IMR-90 (cell line): ENCODE measurements around the gene RNF213. TPM values are rescaled to one million over a fixed set of nuclear protein-coding genes. Genes with fewer than 3 reads are reported as not detected.

Experiments used
- ATAC-seq: fragments of 200-7000 bp; cut with Tn5 transposase; 2 replicates; pipeline ENCODE4 v1.9.1; 2020; ENCODE audit warnings: low read depth, mild to moderate bottlenecking, moderate library complexity
- BruUV-seq: library from RNA; stranded (reverse); fragments of 400-500 nt; replicated peaks from 2 replicates; lab custom pipeline; 2021; lab: Mats Ljungman, UMichigan
- CTCF ChIA-PET: fragments of 300-600 bp; formaldehyde crosslinking; extraction: SDS; loops from one replicate; lab custom pipeline; 2021; ENCODE audit warnings: antibody characterized with exemption; lab: Yijun Ruan, JAX
- POLR2A ChIA-PET: fragments of 300-600 bp; sonication (Branson Sonifier 250); formaldehyde crosslinking; loops from one replicate; lab custom pipeline; 2022; ENCODE audit warnings: antibody characterized with exemption; ENCODE audit not compliant: unreplicated experiment; lab: Charles Lee
- DNase-seq: peaks from one replicate; pipeline ENCODE4 v3.0.0; 2013
- H2AFZ ChIP-seq: replicated peaks from 2 replicates; pipeline ENCODE3; 2013; ENCODE audit warnings: low read length, mild to moderate bottlenecking; ENCODE audit not compliant: poor library complexity
- H2AK5ac ChIP-seq: 2 replicates; pipeline ENCODE4 v1.6.1; 2013; ENCODE audit warnings: low read depth, low read length, inconsistent platforms
- H2AK9ac ChIP-seq: replicated peaks from 2 replicates; pipeline ENCODE3; 2013; ENCODE audit warnings: mild to moderate bottlenecking, low read depth, low read length, moderate library complexity; ENCODE audit not compliant: poor library complexity
- H2BK120ac ChIP-seq: 2 replicates; pipeline ENCODE4 v1.6.1; 2013; ENCODE audit warnings: low read depth, low read length, inconsistent platforms
- H2BK15ac ChIP-seq: 3 replicates; pipeline ENCODE4 v1.6.1; 2013; ENCODE audit warnings: low read depth, low read length, inconsistent platforms
- H2BK20ac ChIP-seq: 2 replicates; pipeline ENCODE4 v1.6.1; 2013; ENCODE audit warnings: low read depth, mild to moderate bottlenecking, inconsistent platforms, low read length, moderate library complexity
- H2BK5ac ChIP-seq: 2 replicates; pipeline ENCODE4 v1.6.1; 2013; ENCODE audit warnings: mild to moderate bottlenecking, low read depth, low read length, inconsistent platforms; ENCODE audit not compliant: poor library complexity, severe bottlenecking
- H3K14ac ChIP-seq: replicated peaks from 2 replicates; pipeline ENCODE4 v1.6.1; 2013; ENCODE audit warnings: low read depth, low read length, inconsistent platforms
- H3K18ac ChIP-seq: 2 replicates; pipeline ENCODE4 v1.6.1; 2013; ENCODE audit warnings: low read depth, low read length, control low read depth
- H3K23ac ChIP-seq: 2 replicates; pipeline ENCODE4 v1.6.1; 2013; ENCODE audit warnings: low read depth, low read length, inconsistent platforms
- H3K27ac ChIP-seq: 2 replicates; pipeline ENCODE4 v1.5.1; 2013; ENCODE audit warnings: mild to moderate bottlenecking, control low read depth, low read length; ENCODE audit not compliant: insufficient read depth
- H3K27me3 ChIP-seq: 2 replicates; pipeline ENCODE4 v1.6.1; 2013; ENCODE audit warnings: low read length; ENCODE audit not compliant: control insufficient read depth, insufficient read depth
- H3K36me3 ChIP-seq: 2 replicates; pipeline ENCODE4 v1.6.1; 2013; ENCODE audit warnings: low read length, mixed read lengths; ENCODE audit not compliant: control insufficient read depth, insufficient read depth
- H3K4ac ChIP-seq: 2 replicates; pipeline ENCODE4 v1.6.1; 2013; ENCODE audit warnings: low read depth, low read length, inconsistent platforms
- H3K4me1 ChIP-seq: 2 replicates; pipeline ENCODE4 v1.6.1; 2013; ENCODE audit warnings: low read length, mixed read lengths; ENCODE audit not compliant: control insufficient read depth, insufficient read depth
- H3K4me2 ChIP-seq: 2 replicates; pipeline ENCODE4 v1.6.1; 2013; ENCODE audit warnings: low read depth, mild to moderate bottlenecking, control low read depth, low read length, moderate library complexity
- H3K4me3 ChIP-seq: 2 replicates; pipeline ENCODE4 v1.5.1; 2013; ENCODE audit warnings: low read depth, mild to moderate bottlenecking, control low read depth, low read length, moderate library complexity; ENCODE audit not compliant: insufficient read depth
- H3K56ac ChIP-seq: 2 replicates; pipeline ENCODE4 v1.6.1; 2013; ENCODE audit warnings: low read length, inconsistent platforms; ENCODE audit not compliant: insufficient read depth; ENCODE audit errors: extremely low read depth
- H3K79me1 ChIP-seq, 2 experiments: 2 replicates each; pipeline ENCODE4 v1.6.1; 2013; ENCODE audit warnings: low read length in 2 of 2, inconsistent platforms in 1 of 2, low read depth in 1 of 2
- H3K9ac ChIP-seq: 2 replicates; pipeline ENCODE4 v1.6.1; 2013; ENCODE audit warnings: low read depth, low read length, control low read depth
- H3K9me1 ChIP-seq: 2 replicates; pipeline ENCODE4 v1.6.1; 2013; ENCODE audit warnings: low read length, inconsistent platforms; ENCODE audit not compliant: insufficient read depth
- H3K9me3 ChIP-seq: 2 replicates; pipeline ENCODE4 v1.6.1; 2013; ENCODE audit warnings: low read length; ENCODE audit not compliant: control insufficient read depth, insufficient read depth
- H4K20me1 ChIP-seq: 2 replicates; pipeline ENCODE4 v1.6.1; 2013; ENCODE audit warnings: low read length, inconsistent platforms; ENCODE audit not compliant: insufficient read depth
- H4K5ac ChIP-seq: 2 replicates; pipeline ENCODE4 v1.6.1; 2013; ENCODE audit warnings: mild to moderate bottlenecking, low read depth, low read length, control low read depth
- H4K8ac ChIP-seq, 2 experiments: 2 replicates each; pipeline ENCODE4 v1.6.1; 2013; ENCODE audit warnings: low read depth in 2 of 2, low read length in 2 of 2, control low read depth in 1 of 2, inconsistent platforms in 1 of 2
- H4K91ac ChIP-seq: 2 replicates; pipeline ENCODE4 v1.6.1; 2013; ENCODE audit warnings: low read depth, low read length, inconsistent platforms; ENCODE audit not compliant: insufficient read depth
- CHD1 ChIP-seq: IDR thresholded peaks from 2 replicates; pipeline ENCODE4 v1.6.1; 2012; ENCODE audit warnings: low read depth, low read length, improper control_type of control experiment
- FOS ChIP-seq: fragments of 150-350 bp; IDR thresholded peaks from 2 replicates; pipeline ENCODE4 v1.6.1; 2016; ENCODE audit warnings: low read depth, low read length
- MAFK ChIP-seq: IDR thresholded peaks from 2 replicates; pipeline ENCODE4 v1.6.1; 2012; ENCODE audit warnings: low read depth, low read length, improper control_type of control experiment
- POLR2A ChIP-seq: IDR thresholded peaks from 2 replicates; pipeline ENCODE4 v1.6.1; 2012; ENCODE audit warnings: mild to moderate bottlenecking, low read depth, low read length
- RAD21 ChIP-seq: IDR thresholded peaks from 2 replicates; pipeline ENCODE4 v1.6.1; 2012; ENCODE audit warnings: low read length, improper control_type of control experiment
- SMC3 ChIP-seq: fragments of 150-350 bp; IDR thresholded peaks from 2 replicates; pipeline ENCODE4 v1.6.1; 2016; ENCODE audit warnings: low read depth, mild to moderate bottlenecking, antibody characterized with exemption, low read length, moderate library complexity
- WGBS, 2 experiments: methylation state at CpG; one replicate each; pipeline versions ENCODE4 v1.1.5 to v1.1.7; 2013; ENCODE audit warnings: missing lambda C conversion rate in 2 of 2; ENCODE audit not compliant: insufficient read length in 1 of 2; ENCODE audit errors: extremely low coverage in 2 of 2; 5-methylcytosine and 5-hydroxymethylcytosine counted together
- dilution Hi-C: fragments of 300-500 bp; cut with HindIII; formaldehyde crosslinking; loops from one replicate; pipeline ENCODE4 v1.14.3; 2018; ENCODE audit warnings: low sequenced_read_pairs; ENCODE audit not compliant: unreplicated experiment
- in situ Hi-C: fragments of 300-500 bp; cut with MboI; formaldehyde crosslinking; loops from 3 replicates; pipeline ENCODE4 v1.14.3; 2019; ENCODE audit warnings: low sequenced_read_pairs, inconsistent platforms, mixed read lengths
- intact Hi-C: fragments of 100-400 bp; cut with micrococcal nuclease; formaldehyde crosslinking; loops from 2 replicates; pipeline ENCODE4 v1.10.0; 2022
- polyA plus RNA-seq, 3 experiments: library from polyadenylated mRNA; depleted of rRNA; stranded (reverse); fragments of >200 nt; gene quantifications; 2 replicates each; pipeline ENCODE4 v1.2.3, GENCODE V29; 2012; ENCODE audit warnings: low replicate concordance in 1 of 3
- total RNA-seq: library from RNA; depleted of rRNA; stranded (reverse); fragments of >200 nt; gene quantifications from 2 replicates; pipeline ENCODE4 v1.2.3, GENCODE V29; 2012
- TF ChIP-seq, protein P1 (sequence below): conservative IDR thresholded peaks from 2 replicates; pipeline ENCODE4 v1.5.1; 2012; ENCODE audit warnings: mild to moderate bottlenecking, low read depth, low read length, improper control_type of control experiment

RNF213 gene
- total and polyA plus RNA-seq, 2 of the 4 experiments (the other 2 are of a cell fraction): 23.4 to 36.0 TPM

DNA sequence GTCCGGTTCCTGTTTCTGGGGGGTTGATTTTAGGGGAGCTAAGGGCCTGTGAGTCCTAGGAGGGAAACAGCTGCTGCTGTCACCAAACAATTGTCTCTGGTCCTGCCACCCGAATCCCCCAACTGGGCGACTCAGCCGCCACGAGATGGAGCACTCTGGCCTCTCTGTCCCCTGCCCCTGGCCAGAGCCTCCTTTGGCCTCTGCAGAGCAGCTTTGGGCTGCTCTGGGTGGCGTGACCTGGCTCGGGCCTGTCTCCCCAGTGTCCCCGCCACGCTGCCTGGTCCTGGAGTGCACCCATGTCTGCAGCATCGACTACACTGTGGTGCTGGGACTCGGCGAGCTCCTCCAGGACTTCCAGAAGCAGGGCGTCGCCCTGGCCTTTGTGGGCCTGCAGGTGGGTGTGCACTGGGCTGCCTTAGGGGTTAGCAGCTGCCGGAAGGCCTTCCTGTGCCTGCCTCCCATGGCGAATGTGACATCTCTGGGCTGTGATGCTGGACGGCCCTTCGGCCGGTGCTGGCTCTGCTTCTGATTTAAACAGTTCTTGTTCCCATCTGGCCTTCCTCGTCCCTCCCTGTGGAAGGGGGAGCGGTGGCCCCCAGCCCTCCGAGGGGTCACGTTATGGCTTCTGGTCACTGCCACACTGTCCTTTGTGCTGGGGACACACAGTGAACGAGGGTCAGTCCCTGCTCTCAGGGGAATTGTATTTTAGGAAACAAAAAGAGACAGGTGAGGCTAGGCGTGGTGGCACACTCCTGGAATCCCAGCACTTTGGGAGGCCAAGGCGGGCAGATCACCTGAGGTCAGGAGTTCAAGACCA lies 11.6 kb upstream of the RNF213 start:
- in situ Hi-C loops: no loop called here
- TF ChIP-seq, protein P1, sequence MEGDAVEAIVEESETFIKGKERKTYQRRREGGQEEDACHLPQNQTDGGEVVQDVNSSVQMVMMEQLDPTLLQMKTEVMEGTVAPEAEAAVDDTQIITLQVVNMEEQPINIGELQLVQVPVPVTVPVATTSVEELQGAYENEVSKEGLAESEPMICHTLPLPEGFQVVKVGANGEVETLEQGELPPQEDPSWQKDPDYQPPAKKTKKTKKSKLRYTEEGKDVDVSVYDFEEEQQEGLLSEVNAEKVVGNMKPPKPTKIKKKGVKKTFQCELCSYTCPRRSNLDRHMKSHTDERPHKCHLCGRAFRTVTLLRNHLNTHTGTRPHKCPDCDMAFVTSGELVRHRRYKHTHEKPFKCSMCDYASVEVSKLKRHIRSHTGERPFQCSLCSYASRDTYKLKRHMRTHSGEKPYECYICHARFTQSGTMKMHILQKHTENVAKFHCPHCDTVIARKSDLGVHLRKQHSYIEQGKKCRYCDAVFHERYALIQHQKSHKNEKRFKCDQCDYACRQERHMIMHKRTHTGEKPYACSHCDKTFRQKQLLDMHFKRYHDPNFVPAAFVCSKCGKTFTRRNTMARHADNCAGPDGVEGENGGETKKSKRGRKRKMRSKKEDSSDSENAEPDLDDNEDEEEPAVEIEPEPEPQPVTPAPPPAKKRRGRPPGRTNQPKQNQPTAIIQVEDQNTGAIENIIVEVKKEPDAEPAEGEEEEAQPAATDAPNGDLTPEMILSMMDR: no peak
- no peak for TF ChIP-seq MAFK
- no peak for TF ChIP-seq RAD21
- no peak for TF ChIP-seq POLR2A
- TF ChIP-seq CHD1: no peak
- no peak for TF ChIP-seq FOS
- TF ChIP-seq SMC3: no peak
- no peak for ATAC-seq
- no peak overlapping the region for H2AK5ac ChIP-seq
- H3K4me1 ChIP-seq: no peaks in the 10 kb centered on the region; the same call in 1 of the 2 replicates
- no peak overlapping the region for H3K4me2 ChIP-seq
- no peak overlapping the region for H3K23ac ChIP-seq
- H2AK9ac ChIP-seq: peak overlapping the region; percentile 65
- no peak overlapping the region for H4K8ac ChIP-seq
- no peaks in the 10 kb centered on the region for H4K20me1 ChIP-seq
- no peak overlapping the region for H3K9ac ChIP-seq
- 0 out of 2 replicates have a peak, but pooled peaks cover 6% of the 10 kb centered on the region for H3K9me1 ChIP-seq
- no peak overlapping the region for H3K27ac ChIP-seq
- dilution Hi-C loops: no loop called here
- intact Hi-C loops: no loop called here
- H3K36me3 ChIP-seq: peaks cover 48% of the 10 kb centered on the region
- no peak overlapping the region for H3K14ac ChIP-seq
- no peak overlapping the region for H2BK20ac ChIP-seq
- no peak overlapping the region for H3K18ac ChIP-seq
- WGBS, 2 experiments: 90% methylated on average over 16 of the region's 26 CpGs; no CpG with 5 or more reads in 1 of the 2 experiments
- H4K5ac ChIP-seq: no peak overlapping the region
- POLR2A ChIA-PET: no interaction called here
- H3K4me3 ChIP-seq: no peak overlapping the region
- no peak overlapping the region for H4K91ac ChIP-seq
- no peak overlapping the region for H3K4ac ChIP-seq
- H2AFZ ChIP-seq: no peak overlapping the region
- H2BK15ac ChIP-seq: no peak overlapping the region
- H3K9me3 ChIP-seq: no peaks in the 10 kb centered on the region
- no peak for DNase-seq
- no peak overlapping the region for H2BK5ac ChIP-seq
- no peaks in the 10 kb centered on the region for H3K79me1 ChIP-seq
- no peaks in the 10 kb centered on the region for H3K27me3 ChIP-seq
- H2BK120ac ChIP-seq: no peak overlapping the region
- CTCF ChIA-PET: no interaction called here
- no peak overlapping the region for H3K56ac ChIP-seq
- no TSS peak for BruUV-seq
